Hepatocyte (in vitro differentiated cells): ENCODE data around the gene CHRNB1. TPM values are rescaled to one million over a fixed set of nuclear protein-coding genes. Genes with fewer than 3 reads are reported as not detected.

Experiments used
- DNase-seq: peaks from one replicate; pipeline ENCODE4 v3.0.0-alpha.2; 2016; ENCODE audit warnings: low spot score
- H2AFZ ChIP-seq: fragments of 200-600 bp; sonication (generic); 2 replicates; pipeline ENCODE4 v1.6.0; 2016; ENCODE audit warnings: antibody characterized with exemption, mild to moderate bottlenecking
- H3K27ac ChIP-seq: fragments of 200-600 bp; sonication (generic); 2 replicates; pipeline ENCODE4 v1.5.1; 2016; ENCODE audit warnings: mild to moderate bottlenecking
- H3K27me3 ChIP-seq: fragments of 200-600 bp; sonication (generic); 2 replicates; pipeline ENCODE4 v1.6.1; 2016
- H3K36me3 ChIP-seq: fragments of 200-600 bp; sonication (generic); replicated peaks from 2 replicates; pipeline ENCODE4 v1.5.1; 2016; ENCODE audit warnings: low read depth; ENCODE audit not compliant: insufficient read depth
- H3K4me1 ChIP-seq: fragments of 200-600 bp; sonication (generic); 2 replicates; pipeline ENCODE4 v1.5.1; 2016; ENCODE audit warnings: mild to moderate bottlenecking, moderate library complexity; ENCODE audit not compliant: insufficient read depth
- H3K4me2 ChIP-seq: fragments of 200-600 bp; sonication (generic); 2 replicates; pipeline ENCODE4 v1.6.0; 2016
- H3K4me3 ChIP-seq: fragments of 200-600 bp; sonication (generic); 2 replicates; pipeline ENCODE4 v1.5.1; 2016; ENCODE audit warnings: mild to moderate bottlenecking
- H3K79me2 ChIP-seq: fragments of 200-600 bp; sonication (generic); 2 replicates; pipeline ENCODE4 v1.6.0; 2017; ENCODE audit warnings: mild to moderate bottlenecking
- H3K9me2 ChIP-seq: fragments of 200-600 bp; sonication (generic); replicated peaks from 2 replicates; pipeline ENCODE4 v1.6.0; 2017; ENCODE audit warnings: mild to moderate bottlenecking; ENCODE audit not compliant: insufficient read depth
- H3K9me3 ChIP-seq: fragments of 200-600 bp; sonication (generic); 2 replicates; pipeline ENCODE4 v1.5.1; 2016; ENCODE audit warnings: low read depth, mild to moderate bottlenecking
- H4K20me1 ChIP-seq: fragments of 200-600 bp; sonication (generic); 2 replicates; pipeline ENCODE4 v1.6.0; 2016; ENCODE audit warnings: mild to moderate bottlenecking; ENCODE audit not compliant: insufficient read depth, poor library complexity, severe bottlenecking
- EZH2 ChIP-seq: fragments of 200-600 bp; sonication (generic); IDR thresholded peaks from 2 replicates; pipeline ENCODE4 v1.6.1; 2016; ENCODE audit warnings: antibody characterized with exemption, mild to moderate bottlenecking, borderline replicate concordance
- EZH2phosphoT487 ChIP-seq: fragments of 200-600 bp; sonication (generic); IDR thresholded peaks from one replicate; pipeline ENCODE4 v1.6.1; 2018; ENCODE audit warnings: antibody characterized with exemption, mild to moderate bottlenecking, low read depth, moderate library complexity; ENCODE audit not compliant: unreplicated experiment, severe bottlenecking
- WGBS: methylation state at CpG from one replicate; pipeline ENCODE4 v1.1.6; 2016; ENCODE audit warnings: low lambda C conversion rate; ENCODE audit errors: missing lambda C conversion rate; 5-methylcytosine and 5-hydroxymethylcytosine counted together
- polyA plus RNA-seq: library from polyadenylated mRNA; unstranded; fragments of >200 nt; fragmentation: Nextera tagmentation; extraction: Ambion mirVana; gene quantifications from 2 replicates; pipeline ENCODE4 v1.2.1, GENCODE V29; 2016
- total RNA-seq: library from RNA; depleted of rRNA; stranded (reverse); fragments of >200 nt; gene quantifications from 2 replicates; pipeline ENCODE4 v1.2.3, GENCODE V29; 2014
- TF ChIP-seq, protein P1 (sequence below): fragments of 200-600 bp; sonication (generic); IDR thresholded peaks from 2 replicates; pipeline ENCODE4 v1.5.1; 2016; ENCODE audit warnings: antibody characterized with exemption, mild to moderate bottlenecking; ENCODE audit not compliant: poor library complexity

Gene CHRNB1
- total and polyA plus RNA-seq, 2 experiments from 2014 or later = 10.9 to 17.5 TPM

DNA sequence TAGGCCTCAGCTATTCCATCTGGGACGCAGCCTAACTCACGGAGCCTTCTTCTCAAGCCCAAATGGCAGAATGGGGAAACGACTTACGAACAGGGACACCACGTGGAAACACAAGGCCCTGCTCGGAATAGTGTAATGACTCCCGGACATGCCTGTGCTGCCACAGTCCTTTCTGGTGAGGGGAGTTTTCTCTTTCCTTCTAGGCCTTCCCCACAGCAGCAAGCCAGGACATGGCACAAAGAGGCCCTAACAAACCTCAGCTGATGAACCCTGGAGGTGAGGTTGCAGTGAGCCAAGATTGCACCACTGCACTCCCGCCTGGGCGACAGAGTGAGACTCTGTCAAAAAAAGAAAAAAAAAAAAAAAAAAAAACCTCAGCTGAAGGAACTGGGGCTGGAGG is 19.2 kb downstream of the CHRNB1 start:
- Histone ChIP-seq H3K36me3 (no peaks in the 10 kb centered on the region), H3K27me3 (no peaks in the 10 kb centered on the region), H3K79me2 (peaks cover 30% of the 10 kb centered on the region), H3K9me2 (no peaks in the 10 kb centered on the region), H3K4me1 (no peaks in the 10 kb centered on the region), H3K9me3 (no peaks in the 10 kb centered on the region), H3K4me3 (no peak overlapping the region), H4K20me1 (peaks cover 25% of the 10 kb centered on the region), H3K4me2 (no peak overlapping the region), H2AFZ (no peak overlapping the region), H3K27ac (no peak overlapping the region)
- DNase-seq = no peak
- TF ChIP-seq, protein P1, sequence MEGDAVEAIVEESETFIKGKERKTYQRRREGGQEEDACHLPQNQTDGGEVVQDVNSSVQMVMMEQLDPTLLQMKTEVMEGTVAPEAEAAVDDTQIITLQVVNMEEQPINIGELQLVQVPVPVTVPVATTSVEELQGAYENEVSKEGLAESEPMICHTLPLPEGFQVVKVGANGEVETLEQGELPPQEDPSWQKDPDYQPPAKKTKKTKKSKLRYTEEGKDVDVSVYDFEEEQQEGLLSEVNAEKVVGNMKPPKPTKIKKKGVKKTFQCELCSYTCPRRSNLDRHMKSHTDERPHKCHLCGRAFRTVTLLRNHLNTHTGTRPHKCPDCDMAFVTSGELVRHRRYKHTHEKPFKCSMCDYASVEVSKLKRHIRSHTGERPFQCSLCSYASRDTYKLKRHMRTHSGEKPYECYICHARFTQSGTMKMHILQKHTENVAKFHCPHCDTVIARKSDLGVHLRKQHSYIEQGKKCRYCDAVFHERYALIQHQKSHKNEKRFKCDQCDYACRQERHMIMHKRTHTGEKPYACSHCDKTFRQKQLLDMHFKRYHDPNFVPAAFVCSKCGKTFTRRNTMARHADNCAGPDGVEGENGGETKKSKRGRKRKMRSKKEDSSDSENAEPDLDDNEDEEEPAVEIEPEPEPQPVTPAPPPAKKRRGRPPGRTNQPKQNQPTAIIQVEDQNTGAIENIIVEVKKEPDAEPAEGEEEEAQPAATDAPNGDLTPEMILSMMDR = no peak
- no peak for TF ChIP-seq EZH2
- no peak for TF ChIP-seq EZH2phosphoT487
- WGBS = 94% methylated on average over 9 of the region's 9 CpGs

- Histone ChIP-seq H3K36me3 (no peaks in the 10 kb centered on the region), H4K20me1 (peaks cover 42% of the 10 kb centered on the region)
Observed at GRCh38 chr17:7465597-7466275, 20.9 kb downstream of the CHRNB1 start.

GRCh38 chr17:7466318-7466638 is 21.4 kb downstream of the CHRNB1 start:
- H3K9me2 ChIP-seq = no peaks in the 10 kb centered on the region
- TF ChIP-seq EZH2phosphoT487 = no peak
- TF ChIP-seq, protein P1 = no peak
- TF ChIP-seq EZH2 = no peak
- H3K79me2 ChIP-seq = peaks cover 52% of the 10 kb centered on the region
- no peak for DNase-seq
- peaks cover 47% of the 10 kb centered on the region for H4K20me1 ChIP-seq
- no peak overlapping the region for H3K27ac ChIP-seq
- H3K4me3 ChIP-seq = no peak overlapping the region
- H3K9me3 ChIP-seq = no peaks in the 10 kb centered on the region
- H3K4me1 ChIP-seq = no peaks in the 10 kb centered on the region
- no peak overlapping the region for H3K4me2 ChIP-seq
- H3K27me3 ChIP-seq = no peaks in the 10 kb centered on the region
- no peaks in the 10 kb centered on the region for H3K36me3 ChIP-seq
- 98% methylated on average over 7 of the region's 9 CpGs for WGBS
- H2AFZ ChIP-seq = no peak overlapping the region

More at GRCh38 chr17:7465597-7466275, 20.9 kb downstream of the CHRNB1 start:
- Histone ChIP-seq H2AFZ (no peak overlapping the region), H3K9me2 (no peaks in the 10 kb centered on the region), H3K79me2 (peaks cover 46% of the 10 kb centered on the region), H3K27me3 (no peaks in the 10 kb centered on the region), H3K27ac (no peak overlapping the region), H3K4me1 (no peaks in the 10 kb centered on the region), H3K4me2 (no peak overlapping the region), H3K4me3 (no peak overlapping the region), H3K9me3 (no peaks in the 10 kb centered on the region)
- no peak for TF ChIP-seq EZH2
- TF ChIP-seq, protein P1 = no peak
- TF ChIP-seq EZH2phosphoT487 = no peak
- 98% methylated on average over 28 of the region's 33 CpGs for WGBS
- DNase-seq = no peak
